ENCODE measurements around the gene SDK2. TPM values are rescaled to one million over a fixed set of nuclear protein-coding genes. Genes with fewer than 3 reads are reported as not detected.
A peak's percentile ranks its signal among the peaks of the same experiment; 100 is the strongest.

Gene SDK2
- total RNA-seq, 1 donor from 2014 or later, result 31.8 TPM

DNA sequence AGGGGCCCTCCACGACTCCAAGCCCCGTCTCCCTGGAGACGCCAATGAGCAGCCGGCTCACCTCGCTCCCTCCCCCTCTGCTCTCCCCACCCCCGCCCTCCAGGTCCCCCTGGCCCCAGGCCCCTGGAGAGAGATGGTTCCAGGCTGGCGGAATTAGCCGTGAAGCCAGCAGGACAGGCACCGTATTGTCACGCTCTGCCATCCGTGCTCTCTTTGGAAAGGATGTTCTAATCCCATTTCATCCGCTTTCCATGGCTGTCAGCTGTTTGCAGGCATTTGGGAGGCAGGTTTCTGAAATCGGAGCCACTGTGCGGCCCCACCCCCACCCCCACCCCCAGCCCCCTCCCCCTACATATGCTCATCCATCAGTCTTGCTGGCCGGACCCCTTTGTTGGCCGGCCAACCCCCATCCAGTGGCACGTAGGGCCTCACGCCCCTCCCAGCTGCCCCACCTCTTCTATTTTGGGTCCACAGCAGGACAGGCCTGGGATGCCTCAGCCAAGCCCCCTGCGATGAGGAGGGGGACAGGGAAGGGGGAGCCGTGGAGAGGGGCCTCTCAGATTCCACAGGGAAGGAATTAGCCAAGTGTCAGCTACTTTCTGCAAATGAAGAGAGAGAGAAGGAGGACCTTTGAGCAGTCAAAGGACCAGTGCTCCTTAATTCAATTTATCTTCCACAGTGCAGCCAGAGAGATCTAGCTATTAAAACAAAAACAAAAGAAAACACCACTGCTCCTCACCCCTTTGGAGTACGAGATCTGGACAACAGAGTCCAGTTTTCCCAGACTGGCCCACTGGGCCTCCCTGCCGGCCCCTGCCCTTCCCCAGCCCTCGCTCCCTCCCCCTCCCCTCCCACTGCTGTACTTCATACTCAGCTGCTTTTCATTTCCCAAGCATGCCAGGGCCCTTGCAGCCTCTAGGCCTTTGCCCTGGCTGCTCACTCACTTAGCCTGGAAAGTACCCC, 30.7 kb downstream of the SDK2 start:
- Mint-ChIP-seq H3K36me3 (peaks cover 3% of the 10 kb centered on the region), H3K4me3 (peak overlapping the region; percentile 0), H3K4me1 (peaks cover 56% of the 10 kb centered on the region), H3K9me3 (no peaks in the 10 kb centered on the region), H3K27me3 (ENCODE audit: low read depth) (no peaks in the 10 kb centered on the region), H3K27ac (peak overlapping the region; percentile 96)
- no peak for DNase-seq (ENCODE audit: low spot score in 2 of 2, unreplicated experiment in 2 of 2)
- TF ChIP-seq, protein P1, sequence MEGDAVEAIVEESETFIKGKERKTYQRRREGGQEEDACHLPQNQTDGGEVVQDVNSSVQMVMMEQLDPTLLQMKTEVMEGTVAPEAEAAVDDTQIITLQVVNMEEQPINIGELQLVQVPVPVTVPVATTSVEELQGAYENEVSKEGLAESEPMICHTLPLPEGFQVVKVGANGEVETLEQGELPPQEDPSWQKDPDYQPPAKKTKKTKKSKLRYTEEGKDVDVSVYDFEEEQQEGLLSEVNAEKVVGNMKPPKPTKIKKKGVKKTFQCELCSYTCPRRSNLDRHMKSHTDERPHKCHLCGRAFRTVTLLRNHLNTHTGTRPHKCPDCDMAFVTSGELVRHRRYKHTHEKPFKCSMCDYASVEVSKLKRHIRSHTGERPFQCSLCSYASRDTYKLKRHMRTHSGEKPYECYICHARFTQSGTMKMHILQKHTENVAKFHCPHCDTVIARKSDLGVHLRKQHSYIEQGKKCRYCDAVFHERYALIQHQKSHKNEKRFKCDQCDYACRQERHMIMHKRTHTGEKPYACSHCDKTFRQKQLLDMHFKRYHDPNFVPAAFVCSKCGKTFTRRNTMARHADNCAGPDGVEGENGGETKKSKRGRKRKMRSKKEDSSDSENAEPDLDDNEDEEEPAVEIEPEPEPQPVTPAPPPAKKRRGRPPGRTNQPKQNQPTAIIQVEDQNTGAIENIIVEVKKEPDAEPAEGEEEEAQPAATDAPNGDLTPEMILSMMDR (IDR thresholded peaks at IDR 0.05; ENCODE audit: unreplicated experiment), result no peak

DNA sequence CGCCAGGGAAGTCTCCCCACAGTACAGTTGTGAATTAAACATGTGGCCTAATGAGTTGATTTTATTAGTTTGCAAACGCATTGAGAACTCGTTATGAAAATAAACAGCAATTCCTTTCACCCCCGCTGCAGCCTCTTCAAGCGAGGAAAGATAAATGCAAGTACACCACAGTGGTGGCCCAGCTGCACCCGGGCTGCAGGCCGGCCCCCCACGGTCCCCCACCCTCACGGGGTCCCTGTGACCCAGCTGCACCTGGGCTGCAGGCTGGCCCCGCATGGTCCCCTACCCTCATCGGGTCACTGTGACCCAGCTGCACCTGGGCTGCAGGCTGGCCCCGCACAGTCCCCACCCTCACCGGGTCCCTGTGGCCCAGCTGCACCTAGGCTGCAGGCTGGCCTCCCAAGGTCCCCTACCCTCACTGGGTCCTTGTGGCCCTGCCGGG, 32.2 kb downstream of the SDK2 start:
- H3K36me3 Mint-ChIP-seq, result no peaks in the 10 kb centered on the region
- DNase-seq (ENCODE audit: low spot score in 2 of 2, unreplicated experiment in 2 of 2), result no peak
- no peaks in the 10 kb centered on the region for H3K9me3 Mint-ChIP-seq
- TF ChIP-seq, protein P1 (IDR thresholded peaks at IDR 0.05; ENCODE audit: unreplicated experiment), result no peak
- H3K4me1 Mint-ChIP-seq, result peaks cover 42% of the 10 kb centered on the region
- no peak overlapping the region for H3K27ac Mint-ChIP-seq
- H3K27me3 Mint-ChIP-seq (ENCODE audit: low read depth), result no peaks in the 10 kb centered on the region
- no peak overlapping the region for H3K4me3 Mint-ChIP-seq

DNA sequence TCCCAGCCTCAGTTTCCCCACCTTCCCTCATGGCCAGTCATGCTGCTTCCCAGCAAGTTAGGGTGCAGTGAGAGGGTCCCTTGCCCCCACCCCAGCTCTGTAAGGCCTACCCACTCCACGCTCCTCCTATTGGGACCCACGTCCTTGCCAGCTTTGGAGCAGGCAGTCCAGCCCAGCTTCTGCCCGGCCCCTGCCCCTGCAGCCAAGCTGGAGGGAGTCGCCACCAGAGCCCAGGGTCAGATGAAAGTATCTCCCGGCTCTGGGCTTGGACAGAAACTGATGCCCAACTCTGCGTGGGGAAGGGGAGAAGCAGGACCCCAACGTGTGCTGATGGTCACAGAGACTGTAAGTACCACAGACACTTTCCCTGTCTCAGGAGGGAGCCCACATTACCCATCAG, 32.6 kb downstream of the SDK2 start:
- no peaks in the 10 kb centered on the region for H3K27me3 Mint-ChIP-seq (ENCODE audit: low read depth)
- no peaks in the 10 kb centered on the region for H3K9me3 Mint-ChIP-seq
- peaks cover 38% of the 10 kb centered on the region for H3K4me1 Mint-ChIP-seq
- H3K27ac Mint-ChIP-seq, result no peak overlapping the region
- DNase-seq (ENCODE audit: low spot score in 2 of 2, unreplicated experiment in 2 of 2), result no peak
- H3K36me3 Mint-ChIP-seq, result no peaks in the 10 kb centered on the region
- H3K4me3 Mint-ChIP-seq, result no peak overlapping the region
- TF ChIP-seq, protein P1 (IDR thresholded peaks at IDR 0.05; ENCODE audit: unreplicated experiment), result no peak

DNA sequence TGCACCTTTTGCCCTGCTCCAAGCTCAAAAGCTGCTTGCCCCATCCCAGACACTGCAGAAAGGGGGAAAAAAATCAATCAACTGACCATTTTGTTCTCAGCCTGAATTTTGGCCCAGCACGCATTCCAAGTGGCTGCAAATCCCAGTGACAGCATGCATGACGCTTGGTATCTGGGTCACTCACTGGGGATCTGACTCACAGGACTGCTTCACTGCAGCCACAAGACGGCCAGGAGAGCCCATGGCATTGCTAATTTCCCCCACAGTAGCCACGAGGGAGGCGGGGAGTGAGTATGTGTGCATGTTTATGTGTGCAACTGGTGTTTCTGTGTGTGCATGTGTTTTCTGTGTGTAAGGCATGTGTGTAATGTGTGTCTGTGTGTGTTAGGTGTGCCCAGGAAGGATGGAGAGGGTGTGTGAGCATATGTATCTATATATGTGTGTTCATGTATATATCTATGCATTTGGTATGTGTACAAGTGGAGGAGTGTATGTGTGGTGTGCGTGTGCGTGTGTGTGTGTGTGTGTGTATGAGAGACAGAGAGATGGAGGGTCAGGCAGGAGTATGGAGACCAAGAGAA, 33.8 kb downstream of the SDK2 start:
- TF ChIP-seq, protein P1 (IDR thresholded peaks at IDR 0.05; ENCODE audit: unreplicated experiment), result no peak
- Mint-ChIP-seq H3K27ac (no peak overlapping the region), H3K9me3 (no peaks in the 10 kb centered on the region), H3K4me3 (no peak overlapping the region), H3K36me3 (no peaks in the 10 kb centered on the region), H3K27me3 (ENCODE audit: low read depth) (no peaks in the 10 kb centered on the region), H3K4me1 (peaks cover 26% of the 10 kb centered on the region)
- DNase-seq (ENCODE audit: low spot score in 2 of 2, unreplicated experiment in 2 of 2), result no peak

DNA sequence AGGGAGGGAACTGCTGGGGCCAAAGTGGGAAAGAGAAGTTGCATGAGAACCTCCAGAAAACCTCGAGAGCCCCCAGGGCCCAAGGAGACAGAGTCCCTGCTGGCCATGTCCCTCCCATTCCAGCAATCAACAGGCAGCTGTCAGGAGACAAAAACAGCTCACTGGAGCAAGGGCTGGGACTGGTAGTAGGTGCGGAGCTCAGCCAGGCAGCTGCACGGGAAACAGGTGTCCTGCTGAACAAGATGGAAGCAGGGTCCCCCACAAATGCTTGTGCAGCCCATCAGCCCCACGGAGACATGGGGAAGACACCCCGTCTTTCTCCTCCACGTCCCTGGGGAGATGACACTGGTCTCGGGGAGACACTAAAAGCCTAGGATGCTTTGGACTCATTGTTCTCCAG, 34.5 kb downstream of the SDK2 start:
- no peak overlapping the region for H3K27ac Mint-ChIP-seq
- no peaks in the 10 kb centered on the region for H3K36me3 Mint-ChIP-seq
- peaks cover 19% of the 10 kb centered on the region for H3K4me1 Mint-ChIP-seq
- H3K27me3 Mint-ChIP-seq (ENCODE audit: low read depth), result no peaks in the 10 kb centered on the region
- TF ChIP-seq, protein P1 (IDR thresholded peaks at IDR 0.05; ENCODE audit: unreplicated experiment), result no peak
- no peak overlapping the region for H3K4me3 Mint-ChIP-seq
- DNase-seq (ENCODE audit: low spot score in 2 of 2, unreplicated experiment in 2 of 2), result no peak
- H3K9me3 Mint-ChIP-seq, result no peaks in the 10 kb centered on the region

All from mesothelial cell of epicardium (in vitro differentiated cells).